Measurements from ENCODE around the gene DAB2IP.

Gene DAB2IP

GRCh38 chr9:121627427-121627826 lies 24.0 kb upstream of the DAB2IP start:
- no peak overlapping the region for H2AFZ ChIP-seq (ENCODE audit: low read length)
- no peak for DNase-seq (ENCODE audit: low spot score)
- no peak overlapping the region for H3K18ac ChIP-seq (ENCODE audit: low read length)
- H3K36me3 ChIP-seq (replicated peaks in 1 of 2; ENCODE audit: control insufficient read depth in 2 of 2, insufficient read depth in 2 of 2, low read length in 2 of 2), result no peaks in the 10 kb centered on the region
- no peak overlapping the region for H3K23ac ChIP-seq (ENCODE audit: low read depth, low read length, poor library complexity)
- H3K4me3 ChIP-seq (ENCODE audit: low read length in 2 of 2), result no peak overlapping the region
- H3K27ac ChIP-seq (replicated peaks; ENCODE audit: low read length), result no peak overlapping the region
- no peak overlapping the region for H3K4ac ChIP-seq (ENCODE audit: low read length)
- no peaks in the 10 kb centered on the region for H3K9me3 ChIP-seq (replicated peaks in 1 of 2; ENCODE audit: control insufficient read depth in 2 of 2, insufficient read depth in 1 of 2, low read depth in 1 of 2, low read length in 2 of 2)
- H4K91ac ChIP-seq (ENCODE audit: low read depth, low read length, poor library complexity), result no peak overlapping the region
- no peak overlapping the region for H2BK120ac ChIP-seq (ENCODE audit: low read depth, low read length)
- H3K27me3 ChIP-seq (ENCODE audit: control insufficient read depth in 3 of 3, insufficient read depth in 3 of 3, low read depth in 1 of 3, low read length in 3 of 3), result no peaks in the 10 kb centered on the region
- no peaks in the 10 kb centered on the region for H3K79me1 ChIP-seq (ENCODE audit: low read depth, low read length)
- H2BK12ac ChIP-seq (ENCODE audit: low read length), result no peak overlapping the region
- no peak overlapping the region for H3K9ac ChIP-seq (ENCODE audit: low read depth, low read length, poor library complexity)
- no peak overlapping the region for H2BK15ac ChIP-seq (ENCODE audit: low read length)
- peaks cover 5 to 7% of the 10 kb centered on the region in 2 donors for H3K4me1 ChIP-seq (ENCODE audit: control insufficient read depth in 2 of 2, insufficient read depth in 1 of 2, low read depth in 1 of 2, low read length in 2 of 2)
- no peak overlapping the region for H3K14ac ChIP-seq (ENCODE audit: low read length)
- H2BK5ac ChIP-seq (ENCODE audit: low read length), result no peak overlapping the region
- H3K4me2 ChIP-seq (ENCODE audit: insufficient read depth, low read length, poor library complexity, severe bottlenecking), result no peak overlapping the region
- H4K8ac ChIP-seq (ENCODE audit: low read depth, low read length), result no peak overlapping the region
- WGBS, 2 donors (ENCODE audit: extremely low coverage in 2 of 2, insufficient read length in 2 of 2, insufficient replicate concordance in 1 of 2), result no CpG with 5 or more reads among the region's 6 CpGs
- H2AK5ac ChIP-seq (ENCODE audit: low read depth, low read length), result no peak overlapping the region

- Histone ChIP-seq H2BK15ac (ENCODE audit: low read length) (no peak overlapping the region), H2BK12ac (ENCODE audit: low read length) (no peak overlapping the region), H2BK5ac (ENCODE audit: low read length) (no peak overlapping the region), H3K4ac (ENCODE audit: low read length) (no peak overlapping the region), H3K23ac (ENCODE audit: low read depth, low read length, poor library complexity) (no peak overlapping the region), H3K9ac (ENCODE audit: low read depth, low read length, poor library complexity) (no peak overlapping the region), H3K9me3 (replicated peaks in 1 of 2; ENCODE audit: control insufficient read depth in 2 of 2, insufficient read depth in 1 of 2, low read depth in 1 of 2, low read length in 2 of 2) (no peaks in the 10 kb centered on the region), H3K18ac (ENCODE audit: low read length) (no peak overlapping the region), H3K4me3 (ENCODE audit: low read length in 2 of 2) (no peak overlapping the region), H3K27ac (replicated peaks; ENCODE audit: low read length) (no peak overlapping the region), H3K14ac (ENCODE audit: low read length) (no peak overlapping the region), H2AK5ac (ENCODE audit: low read depth, low read length) (no peak overlapping the region), H2BK120ac (ENCODE audit: low read depth, low read length) (no peak overlapping the region), H4K91ac (ENCODE audit: low read depth, low read length, poor library complexity) (no peak overlapping the region), H3K4me2 (ENCODE audit: insufficient read depth, low read length, poor library complexity, severe bottlenecking) (no peak overlapping the region), H3K4me1 (ENCODE audit: control insufficient read depth in 2 of 2, insufficient read depth in 1 of 2, low read depth in 1 of 2, low read length in 2 of 2) (peaks cover 12 to 14% of the 10 kb centered on the region in 2 donors), H3K36me3 (replicated peaks in 1 of 2; ENCODE audit: control insufficient read depth in 2 of 2, insufficient read depth in 2 of 2, low read length in 2 of 2) (no peaks in the 10 kb centered on the region), H4K8ac (ENCODE audit: low read depth, low read length) (no peak overlapping the region), H3K27me3 (ENCODE audit: control insufficient read depth in 3 of 3, insufficient read depth in 3 of 3, low read depth in 1 of 3, low read length in 3 of 3) (peaks cover 0 to under 1% (median 0%) of the 10 kb centered on the region in 3 experiments), H2AFZ (ENCODE audit: low read length) (no peak overlapping the region), H3K79me1 (ENCODE audit: low read depth, low read length) (no peaks in the 10 kb centered on the region)
- WGBS, 2 donors (ENCODE audit: extremely low coverage in 2 of 2, insufficient read length in 2 of 2, insufficient replicate concordance in 1 of 2), result no CpG with 5 or more reads among the region's 4 CpGs
- DNase-seq (ENCODE audit: low spot score), result no peak
These were observed 23.0 kb upstream of the DAB2IP start for GRCh38 chr9:121628401-121628800.

GRCh38 chr9:121631115-121631514 lies 20.3 kb upstream of the DAB2IP start:
- no peak overlapping the region for H3K23ac ChIP-seq (ENCODE audit: low read depth, low read length, poor library complexity)
- no peak overlapping the region for H4K91ac ChIP-seq (ENCODE audit: low read depth, low read length, poor library complexity)
- no peak overlapping the region for H2BK120ac ChIP-seq (ENCODE audit: low read depth, low read length)
- H4K8ac ChIP-seq (ENCODE audit: low read depth, low read length), result no peak overlapping the region
- no peak overlapping the region for H2AFZ ChIP-seq (ENCODE audit: low read length)
- no peak overlapping the region for H2BK12ac ChIP-seq (ENCODE audit: low read length)
- H3K4ac ChIP-seq (ENCODE audit: low read length), result no peak overlapping the region
- H3K36me3 ChIP-seq (replicated peaks in 1 of 2; ENCODE audit: control insufficient read depth in 2 of 2, insufficient read depth in 2 of 2, low read length in 2 of 2), result no peaks in the 10 kb centered on the region
- no peak overlapping the region for H2BK15ac ChIP-seq (ENCODE audit: low read length)
- H3K4me3 ChIP-seq (ENCODE audit: low read length in 2 of 2), result no peak overlapping the region
- no CpG with 5 or more reads among the region's 3 CpGs for WGBS, 2 donors (ENCODE audit: extremely low coverage in 2 of 2, insufficient read length in 2 of 2, insufficient replicate concordance in 1 of 2)
- no peak overlapping the region for H3K27ac ChIP-seq (replicated peaks; ENCODE audit: low read length)
- H3K18ac ChIP-seq (ENCODE audit: low read length), result peak overlapping the region; percentile 5
- no peak overlapping the region for H3K4me2 ChIP-seq (ENCODE audit: insufficient read depth, low read length, poor library complexity, severe bottlenecking)
- peaks cover 27 to 28% of the 10 kb centered on the region in 2 donors for H3K4me1 ChIP-seq (ENCODE audit: control insufficient read depth in 2 of 2, insufficient read depth in 1 of 2, low read depth in 1 of 2, low read length in 2 of 2)
- H3K79me1 ChIP-seq (ENCODE audit: low read depth, low read length), result peaks cover 4% of the 10 kb centered on the region
- DNase-seq (ENCODE audit: low spot score), result no peak
- peaks cover 0 to 9% (median 0%) of the 10 kb centered on the region in 3 experiments for H3K27me3 ChIP-seq (ENCODE audit: control insufficient read depth in 3 of 3, insufficient read depth in 3 of 3, low read depth in 1 of 3, low read length in 3 of 3)
- no peak overlapping the region for H3K14ac ChIP-seq (ENCODE audit: low read length)
- H3K9me3 ChIP-seq (replicated peaks in 1 of 2; ENCODE audit: control insufficient read depth in 2 of 2, insufficient read depth in 1 of 2, low read depth in 1 of 2, low read length in 2 of 2), result no peaks in the 10 kb centered on the region
- no peak overlapping the region for H3K9ac ChIP-seq (ENCODE audit: low read depth, low read length, poor library complexity)
- no peak overlapping the region for H2AK5ac ChIP-seq (ENCODE audit: low read depth, low read length)
- no peak overlapping the region for H2BK5ac ChIP-seq (ENCODE audit: low read length)

GRCh38 chr9:121631978-121632418 lies 19.4 kb upstream of the DAB2IP start:
- Histone ChIP-seq H2BK120ac (ENCODE audit: low read depth, low read length) (no peak overlapping the region), H4K8ac (ENCODE audit: low read depth, low read length) (no peak overlapping the region)

More at GRCh38 chr9:121631978-121632418, 19.4 kb upstream of the DAB2IP start:
- peaks cover 4% of the 10 kb centered on the region for H3K79me1 ChIP-seq (ENCODE audit: low read depth, low read length)
- no peak overlapping the region for H3K4me2 ChIP-seq (ENCODE audit: insufficient read depth, low read length, poor library complexity, severe bottlenecking)
- H3K23ac ChIP-seq (ENCODE audit: low read depth, low read length, poor library complexity), result no peak overlapping the region
- peak overlapping the region; percentile 50 for H3K18ac ChIP-seq (ENCODE audit: low read length)
- no peak overlapping the region for H3K9ac ChIP-seq (ENCODE audit: low read depth, low read length, poor library complexity)
- no CpG with 5 or more reads among the region's 18 CpGs for WGBS, 2 donors (ENCODE audit: extremely low coverage in 2 of 2, insufficient read length in 2 of 2, insufficient replicate concordance in 1 of 2)
- H3K4me3 ChIP-seq (ENCODE audit: low read length in 2 of 2), result no peak overlapping the region
- H4K91ac ChIP-seq (ENCODE audit: low read depth, low read length, poor library complexity), result no peak overlapping the region
- no peak overlapping the region for H2BK12ac ChIP-seq (ENCODE audit: low read length)
- DNase-seq (ENCODE audit: low spot score), result no peak
- H3K27me3 ChIP-seq (ENCODE audit: control insufficient read depth in 3 of 3, insufficient read depth in 3 of 3, low read depth in 1 of 3, low read length in 3 of 3), result peaks cover 0 to 9% (median 0%) of the 10 kb centered on the region in 3 experiments
- no peak overlapping the region for H2AFZ ChIP-seq (ENCODE audit: low read length)
- no peaks in the 10 kb centered on the region for H3K36me3 ChIP-seq (replicated peaks in 1 of 2; ENCODE audit: control insufficient read depth in 2 of 2, insufficient read depth in 2 of 2, low read length in 2 of 2)
- no peak overlapping the region for H3K14ac ChIP-seq (ENCODE audit: low read length)
- no peaks in the 10 kb centered on the region for H3K9me3 ChIP-seq (replicated peaks in 1 of 2; ENCODE audit: control insufficient read depth in 2 of 2, insufficient read depth in 1 of 2, low read depth in 1 of 2, low read length in 2 of 2)
- peak overlapping the region; percentile 59 for H2BK5ac ChIP-seq (ENCODE audit: low read length)
- H2AK5ac ChIP-seq (ENCODE audit: low read depth, low read length), result peak overlapping the region; percentile 84
- H3K4ac ChIP-seq (ENCODE audit: low read length), result no peak overlapping the region
- no peak overlapping the region for H2BK15ac ChIP-seq (ENCODE audit: low read length)
- peaks cover 33 to 36% of the 10 kb centered on the region in 2 donors for H3K4me1 ChIP-seq (ENCODE audit: control insufficient read depth in 2 of 2, insufficient read depth in 1 of 2, low read depth in 1 of 2, low read length in 2 of 2)
- no peak overlapping the region for H3K27ac ChIP-seq (replicated peaks; ENCODE audit: low read length)
